OCI-LY1 (cell line): Measurements from ENCODE around the gene LSM10.

Experiments used
- H2AFZ ChIP-seq: fragments of 200-600 bp; sonication (generic), shearing (Covaris generic); 2 replicates; pipeline ENCODE4 v1.6.0; 2014; ENCODE audit warnings: antibody characterized with exemption, mild to moderate bottlenecking, low read length
- H3F3A ChIP-seq: fragments of 200-600 bp; sonication (generic), shearing (Covaris generic); 2 replicates; pipeline ENCODE4 v1.6.0; 2014; ENCODE audit warnings: mild to moderate bottlenecking, antibody characterized with exemption, low read length, moderate library complexity; ENCODE audit not compliant: insufficient read depth
- H3K27ac ChIP-seq: fragments of 200-600 bp; sonication (generic); 2 replicates; pipeline ENCODE4 v1.5.1; 2014; ENCODE audit warnings: low read length, mixed run types, mild to moderate bottlenecking, low read depth; ENCODE audit not compliant: poor library complexity, severe bottlenecking
- H3K27me3 ChIP-seq: fragments of 200-600 bp; sonication (generic); 2 replicates; pipeline ENCODE4 v1.6.0; 2014; ENCODE audit warnings: antibody characterized with exemption, mild to moderate bottlenecking, low read length, moderate library complexity; ENCODE audit not compliant: insufficient read depth
- H3K36me3 ChIP-seq: fragments of 200-600 bp; sonication (generic); 2 replicates; pipeline ENCODE4 v1.6.1; 2014; ENCODE audit warnings: mild to moderate bottlenecking, antibody characterized with exemption, low read length, moderate library complexity, mixed read lengths; ENCODE audit not compliant: insufficient read depth
- H3K4me1 ChIP-seq: fragments of 200-600 bp; sonication (generic); 2 replicates; pipeline ENCODE4 v1.5.1; 2014; ENCODE audit warnings: mild to moderate bottlenecking, low read length, moderate library complexity; ENCODE audit not compliant: insufficient read depth, severe bottlenecking
- H3K4me2 ChIP-seq: fragments of 200-600 bp; sonication (generic), shearing (Covaris generic); 2 replicates; pipeline ENCODE4 v1.6.1; 2014; ENCODE audit warnings: low read length
- H3K4me3 ChIP-seq: fragments of 200-600 bp; sonication (generic); 2 replicates; pipeline ENCODE4 v1.5.1; 2014; ENCODE audit warnings: low read length, low read depth, mild to moderate bottlenecking, mixed read lengths; ENCODE audit not compliant: poor library complexity, severe bottlenecking
- H3K79me2 ChIP-seq: fragments of 200-600 bp; shearing (Covaris generic); 2 replicates; pipeline ENCODE4 v1.6.1; 2016; ENCODE audit warnings: mixed run types, low read length, mixed read lengths; ENCODE audit not compliant: insufficient read depth
- H3K9ac ChIP-seq: fragments of 200-600 bp; sonication (generic), shearing (Covaris generic); 2 replicates; pipeline ENCODE4 v1.6.1; 2014; ENCODE audit warnings: mild to moderate bottlenecking, low read length, mixed read lengths
- H3K9me2 ChIP-seq: fragments of 200-600 bp; sonication (generic), shearing (Covaris generic); 2 replicates; pipeline ENCODE4 v1.6.1; 2014; ENCODE audit warnings: low read depth, mild to moderate bottlenecking, low read length, mixed read lengths
- H3K9me3 ChIP-seq: fragments of 200-600 bp; shearing (Covaris generic); 2 replicates; pipeline ENCODE4 v1.6.1; 2014; ENCODE audit warnings: low read length, mixed read lengths
- H4K20me1 ChIP-seq: fragments of 200-600 bp; sonication (generic), shearing (Covaris generic); 2 replicates; pipeline ENCODE4 v1.6.0; 2016; ENCODE audit warnings: mild to moderate bottlenecking, low read length; ENCODE audit not compliant: insufficient read depth
- EZH2 ChIP-seq: fragments of 200-600 bp; sonication (generic), shearing (Covaris generic); IDR thresholded peaks from 2 replicates; pipeline ENCODE4 v1.8.0; 2017; ENCODE audit warnings: borderline replicate concordance, mixed run types, mild to moderate bottlenecking, antibody characterized with exemption, low read length, moderate library complexity, mixed read lengths
- TF ChIP-seq, protein P1 (sequence below): fragments of 200-600 bp; sonication (generic), shearing (Covaris generic); IDR thresholded peaks from 2 replicates; pipeline ENCODE4 v1.5.1; 2017; ENCODE audit warnings: mild to moderate bottlenecking, antibody characterized with exemption, low read length, moderate library complexity, mixed read lengths

Gene LSM10

DNA sequence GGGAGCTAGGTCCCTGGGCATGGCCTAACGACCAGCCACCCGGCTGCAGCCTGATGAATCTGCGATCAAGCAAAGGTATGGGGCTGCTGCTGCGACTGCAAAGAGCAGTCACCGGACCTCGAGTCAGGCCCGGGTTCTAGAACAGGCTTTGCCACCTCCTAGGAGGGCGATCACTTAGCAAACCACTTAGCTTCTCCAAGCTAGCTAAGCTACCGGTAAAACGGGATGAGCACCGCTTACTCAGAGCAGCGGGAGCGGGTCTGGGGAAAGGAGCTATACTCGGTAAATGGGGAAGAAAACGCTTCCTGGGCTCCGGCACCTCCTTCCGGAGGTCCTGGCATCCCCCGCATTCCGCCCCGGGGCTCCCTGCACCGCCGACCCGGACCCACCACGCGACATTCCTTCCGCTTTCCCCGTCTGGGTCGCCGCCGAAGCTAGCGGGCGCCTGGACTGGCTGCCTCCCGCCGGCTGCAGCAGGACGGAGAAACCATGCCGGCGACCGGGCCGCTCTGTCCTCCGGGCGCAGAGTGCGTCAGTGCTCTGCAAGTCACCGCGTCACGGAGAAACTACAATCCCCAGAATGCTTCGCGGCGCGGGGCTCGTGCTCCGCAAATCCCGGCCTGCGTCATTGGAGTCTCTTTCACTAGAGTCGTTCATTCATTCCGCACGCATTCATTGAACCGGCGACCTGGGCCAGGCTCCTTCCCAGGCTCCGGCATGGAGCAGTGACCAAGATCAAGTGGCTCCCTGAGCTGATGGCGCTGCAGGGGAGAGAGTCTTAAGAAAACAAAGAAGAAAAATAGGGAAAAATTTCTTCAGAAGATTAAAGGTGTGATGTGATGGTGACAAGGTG, at the start of gene LSM10:
Gene LSM10, minus strand, starts transcription at position 531 of the 853 bp plus-strand sequence. CDS start 3,779 bp downstream, outside the sequence.
- peak within 1 kb of the TSS; percentile 77; the same call in 1 of the 2 replicates for H2AFZ ChIP-seq
- peaks cover 10% of the 10 kb centered on the region; the same call in 1 of the 2 replicates for H3K9me3 ChIP-seq
- peaks cover 47% of the 10 kb centered on the region for H3K4me1 ChIP-seq
- no peaks in the 10 kb centered on the region for H3K79me2 ChIP-seq
- peak within 1 kb of the TSS; percentile 61 for H3K27ac ChIP-seq
- H3K9ac ChIP-seq, result peak within 1 kb of the TSS; percentile 82
- no peaks in the 10 kb centered on the region for H4K20me1 ChIP-seq
- TF ChIP-seq, protein P1, sequence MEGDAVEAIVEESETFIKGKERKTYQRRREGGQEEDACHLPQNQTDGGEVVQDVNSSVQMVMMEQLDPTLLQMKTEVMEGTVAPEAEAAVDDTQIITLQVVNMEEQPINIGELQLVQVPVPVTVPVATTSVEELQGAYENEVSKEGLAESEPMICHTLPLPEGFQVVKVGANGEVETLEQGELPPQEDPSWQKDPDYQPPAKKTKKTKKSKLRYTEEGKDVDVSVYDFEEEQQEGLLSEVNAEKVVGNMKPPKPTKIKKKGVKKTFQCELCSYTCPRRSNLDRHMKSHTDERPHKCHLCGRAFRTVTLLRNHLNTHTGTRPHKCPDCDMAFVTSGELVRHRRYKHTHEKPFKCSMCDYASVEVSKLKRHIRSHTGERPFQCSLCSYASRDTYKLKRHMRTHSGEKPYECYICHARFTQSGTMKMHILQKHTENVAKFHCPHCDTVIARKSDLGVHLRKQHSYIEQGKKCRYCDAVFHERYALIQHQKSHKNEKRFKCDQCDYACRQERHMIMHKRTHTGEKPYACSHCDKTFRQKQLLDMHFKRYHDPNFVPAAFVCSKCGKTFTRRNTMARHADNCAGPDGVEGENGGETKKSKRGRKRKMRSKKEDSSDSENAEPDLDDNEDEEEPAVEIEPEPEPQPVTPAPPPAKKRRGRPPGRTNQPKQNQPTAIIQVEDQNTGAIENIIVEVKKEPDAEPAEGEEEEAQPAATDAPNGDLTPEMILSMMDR, result no peak
- TF ChIP-seq EZH2, result no peak
- H3F3A ChIP-seq, result 0 out of 2 replicates have a peak, but pooled peaks cover 5% of the 10 kb centered on the region
- peak within 1 kb of the TSS; percentile 77 for H3K4me3 ChIP-seq
- H3K27me3 ChIP-seq, result no peaks in the 10 kb centered on the region
- H3K36me3 ChIP-seq, result peaks cover 17% of the 10 kb centered on the region
- no peaks in the 10 kb centered on the region for H3K9me2 ChIP-seq
- peak within 1 kb of the TSS; percentile 61 for H3K4me2 ChIP-seq

DNA sequence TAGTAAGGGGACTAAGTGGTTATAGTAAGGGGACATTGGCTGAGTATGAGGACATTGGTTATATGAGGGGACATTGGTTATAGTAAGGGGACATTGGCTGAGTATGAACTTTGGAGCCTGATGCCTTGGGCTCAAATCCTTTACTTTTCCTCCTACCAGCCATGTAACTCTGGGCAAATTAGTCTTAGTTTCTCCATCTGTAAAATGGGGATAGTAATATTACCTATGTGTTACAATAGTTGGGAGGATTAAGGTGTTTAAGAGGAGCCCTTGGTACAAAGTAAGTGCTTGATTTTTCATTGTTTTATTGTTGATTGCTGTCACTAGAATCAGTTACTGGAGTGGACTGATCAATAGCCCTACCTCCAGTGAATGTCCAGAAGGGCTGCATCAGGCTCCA, 49.7 kb upstream of the LSM10 start:
- H3K9ac ChIP-seq, result no peak overlapping the region
- H3F3A ChIP-seq, result no peaks in the 10 kb centered on the region
- H3K36me3 ChIP-seq, result no peaks in the 10 kb centered on the region
- H3K9me3 ChIP-seq, result no peaks in the 10 kb centered on the region
- no peaks in the 10 kb centered on the region for H3K79me2 ChIP-seq
- no peak overlapping the region for H3K27ac ChIP-seq
- H2AFZ ChIP-seq, result no peak overlapping the region
- no peak overlapping the region for H3K4me2 ChIP-seq
- H4K20me1 ChIP-seq, result no peaks in the 10 kb centered on the region
- TF ChIP-seq EZH2, result no peak
- TF ChIP-seq, protein P1, result no peak
- peaks cover 13% of the 10 kb centered on the region for H3K4me1 ChIP-seq
- peaks cover 3% of the 10 kb centered on the region; the same call in 1 of the 2 replicates for H3K27me3 ChIP-seq
- no peak overlapping the region for H3K4me3 ChIP-seq
- H3K9me2 ChIP-seq, result no peaks in the 10 kb centered on the region

DNA sequence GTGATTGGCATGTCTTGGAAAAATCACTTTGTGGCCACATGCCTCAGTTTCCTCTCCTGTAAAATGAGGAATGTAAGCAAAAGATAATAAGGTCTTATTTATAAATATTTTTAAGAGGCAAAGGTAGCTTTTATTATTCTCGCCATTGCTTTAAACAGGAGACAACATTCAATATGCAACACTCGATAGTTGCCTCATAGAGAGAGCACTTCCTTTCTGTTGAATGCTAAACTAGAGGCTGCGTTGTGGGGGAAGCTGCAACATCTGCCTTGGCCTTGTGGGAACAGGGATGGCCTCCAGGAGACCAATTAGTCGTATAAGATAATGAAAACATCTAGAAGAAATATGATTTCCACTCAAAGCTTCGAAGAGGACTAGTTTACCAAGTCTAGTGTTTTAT, 49.0 kb upstream of the LSM10 start:
- H3K4me3 ChIP-seq, result no peak overlapping the region
- H3F3A ChIP-seq, result no peaks in the 10 kb centered on the region
- no peak overlapping the region for H3K9ac ChIP-seq
- H2AFZ ChIP-seq, result no peak overlapping the region
- H3K27ac ChIP-seq, result no peak overlapping the region
- no peaks in the 10 kb centered on the region for H3K9me2 ChIP-seq
- no peaks in the 10 kb centered on the region for H3K9me3 ChIP-seq
- H3K79me2 ChIP-seq, result no peaks in the 10 kb centered on the region
- no peaks in the 10 kb centered on the region for H4K20me1 ChIP-seq
- no peaks in the 10 kb centered on the region for H3K36me3 ChIP-seq
- no peak overlapping the region for H3K4me2 ChIP-seq
- peaks cover 13% of the 10 kb centered on the region for H3K4me1 ChIP-seq
- TF ChIP-seq, protein P1, result no peak; the same call in 1 of the 2 replicates
- TF ChIP-seq EZH2, result no peak
- peaks cover 3% of the 10 kb centered on the region; the same call in 1 of the 2 replicates for H3K27me3 ChIP-seq
